ENCODE measurements around the gene MORN5.

DNA sequence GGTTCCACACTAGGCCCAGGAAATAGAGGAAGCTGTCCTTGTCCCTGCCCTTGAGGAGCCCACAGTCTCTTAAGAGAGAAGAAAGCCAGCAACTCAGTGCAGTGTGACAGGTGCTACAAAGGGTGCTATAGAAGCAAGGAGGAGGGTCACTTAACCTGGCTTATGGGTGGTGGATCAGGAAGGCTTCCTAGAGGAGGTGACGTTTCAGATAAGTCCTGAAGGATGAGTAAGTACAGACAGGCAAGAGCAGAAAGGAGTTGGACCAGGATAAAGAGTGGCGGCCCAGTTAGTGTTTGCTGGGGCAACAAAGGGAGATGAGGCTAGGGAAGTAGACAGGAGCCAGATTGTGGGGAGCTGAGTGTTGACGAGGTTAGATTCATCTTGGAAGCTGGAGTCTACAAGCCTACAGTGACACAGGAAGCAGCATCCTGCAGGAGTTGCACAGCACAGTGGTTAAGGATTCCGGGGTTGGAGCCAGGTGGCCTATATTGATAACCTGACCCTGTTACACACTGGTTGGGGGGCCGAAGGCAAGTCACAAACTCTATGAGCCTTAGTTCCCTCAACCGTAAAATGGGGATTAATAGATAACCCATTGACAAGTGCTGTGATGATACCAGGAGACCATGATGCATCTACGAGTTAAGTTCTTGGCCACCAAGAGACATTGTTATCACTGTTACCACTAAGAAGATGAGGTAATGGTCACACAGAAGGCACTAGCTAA is 74.5 kb downstream of the MORN5 start:
- TF ChIP-seq, protein P1, sequence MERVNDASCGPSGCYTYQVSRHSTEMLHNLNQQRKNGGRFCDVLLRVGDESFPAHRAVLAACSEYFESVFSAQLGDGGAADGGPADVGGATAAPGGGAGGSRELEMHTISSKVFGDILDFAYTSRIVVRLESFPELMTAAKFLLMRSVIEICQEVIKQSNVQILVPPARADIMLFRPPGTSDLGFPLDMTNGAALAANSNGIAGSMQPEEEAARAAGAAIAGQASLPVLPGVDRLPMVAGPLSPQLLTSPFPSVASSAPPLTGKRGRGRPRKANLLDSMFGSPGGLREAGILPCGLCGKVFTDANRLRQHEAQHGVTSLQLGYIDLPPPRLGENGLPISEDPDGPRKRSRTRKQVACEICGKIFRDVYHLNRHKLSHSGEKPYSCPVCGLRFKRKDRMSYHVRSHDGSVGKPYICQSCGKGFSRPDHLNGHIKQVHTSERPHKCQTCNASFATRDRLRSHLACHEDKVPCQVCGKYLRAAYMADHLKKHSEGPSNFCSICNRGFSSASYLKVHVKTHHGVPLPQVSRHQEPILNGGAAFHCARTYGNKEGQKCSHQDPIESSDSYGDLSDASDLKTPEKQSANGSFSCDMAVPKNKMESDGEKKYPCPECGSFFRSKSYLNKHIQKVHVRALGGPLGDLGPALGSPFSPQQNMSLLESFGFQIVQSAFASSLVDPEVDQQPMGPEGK (CRISPR knock-in tag; IDR thresholded peaks at IDR 0.05; ENCODE audit: borderline replicate concordance), result no peak
- no peak for TF ChIP-seq ARNTL (CRISPR knock-in tag; IDR thresholded peaks at IDR 0.05; ENCODE audit: borderline replicate concordance, low read depth)
- no peak for TF ChIP-seq BACH2 (CRISPR knock-in tag; IDR thresholded peaks at IDR 0.05; ENCODE audit: borderline replicate concordance)
- no peak for TF ChIP-seq CREB5 (CRISPR knock-in tag; IDR thresholded peaks at IDR 0.05; ENCODE audit: low read depth)
- TF ChIP-seq, protein P2, sequence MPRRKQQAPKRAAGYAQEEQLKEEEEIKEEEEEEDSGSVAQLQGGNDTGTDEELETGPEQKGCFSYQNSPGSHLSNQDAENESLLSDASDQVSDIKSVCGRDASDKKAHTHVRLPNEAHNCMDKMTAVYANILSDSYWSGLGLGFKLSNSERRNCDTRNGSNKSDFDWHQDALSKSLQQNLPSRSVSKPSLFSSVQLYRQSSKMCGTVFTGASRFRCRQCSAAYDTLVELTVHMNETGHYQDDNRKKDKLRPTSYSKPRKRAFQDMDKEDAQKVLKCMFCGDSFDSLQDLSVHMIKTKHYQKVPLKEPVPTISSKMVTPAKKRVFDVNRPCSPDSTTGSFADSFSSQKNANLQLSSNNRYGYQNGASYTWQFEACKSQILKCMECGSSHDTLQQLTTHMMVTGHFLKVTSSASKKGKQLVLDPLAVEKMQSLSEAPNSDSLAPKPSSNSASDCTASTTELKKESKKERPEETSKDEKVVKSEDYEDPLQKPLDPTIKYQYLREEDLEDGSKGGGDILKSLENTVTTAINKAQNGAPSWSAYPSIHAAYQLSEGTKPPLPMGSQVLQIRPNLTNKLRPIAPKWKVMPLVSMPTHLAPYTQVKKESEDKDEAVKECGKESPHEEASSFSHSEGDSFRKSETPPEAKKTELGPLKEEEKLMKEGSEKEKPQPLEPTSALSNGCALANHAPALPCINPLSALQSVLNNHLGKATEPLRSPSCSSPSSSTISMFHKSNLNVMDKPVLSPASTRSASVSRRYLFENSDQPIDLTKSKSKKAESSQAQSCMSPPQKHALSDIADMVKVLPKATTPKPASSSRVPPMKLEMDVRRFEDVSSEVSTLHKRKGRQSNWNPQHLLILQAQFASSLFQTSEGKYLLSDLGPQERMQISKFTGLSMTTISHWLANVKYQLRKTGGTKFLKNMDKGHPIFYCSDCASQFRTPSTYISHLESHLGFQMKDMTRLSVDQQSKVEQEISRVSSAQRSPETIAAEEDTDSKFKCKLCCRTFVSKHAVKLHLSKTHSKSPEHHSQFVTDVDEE (CRISPR knock-in tag; IDR thresholded peaks at IDR 0.05), result no peak
- TF ChIP-seq, protein P3, sequence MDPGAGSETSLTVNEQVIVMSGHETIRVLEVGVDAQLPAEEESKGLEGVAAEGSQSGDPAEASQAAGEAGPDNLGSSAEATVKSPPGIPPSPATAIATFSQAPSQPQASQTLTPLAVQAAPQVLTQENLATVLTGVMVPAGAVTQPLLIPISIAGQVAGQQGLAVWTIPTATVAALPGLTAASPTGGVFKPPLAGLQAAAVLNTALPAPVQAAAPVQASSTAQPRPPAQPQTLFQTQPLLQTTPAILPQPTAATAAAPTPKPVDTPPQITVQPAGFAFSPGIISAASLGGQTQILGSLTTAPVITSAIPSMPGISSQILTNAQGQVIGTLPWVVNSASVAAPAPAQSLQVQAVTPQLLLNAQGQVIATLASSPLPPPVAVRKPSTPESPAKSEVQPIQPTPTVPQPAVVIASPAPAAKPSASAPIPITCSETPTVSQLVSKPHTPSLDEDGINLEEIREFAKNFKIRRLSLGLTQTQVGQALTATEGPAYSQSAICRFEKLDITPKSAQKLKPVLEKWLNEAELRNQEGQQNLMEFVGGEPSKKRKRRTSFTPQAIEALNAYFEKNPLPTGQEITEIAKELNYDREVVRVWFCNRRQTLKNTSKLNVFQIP (CRISPR knock-in tag; IDR thresholded peaks at IDR 0.05; ENCODE audit: borderline replicate concordance, low read depth), result no peak
- no peak for TF ChIP-seq ZNF70 (CRISPR knock-in tag; IDR thresholded peaks at IDR 0.05)
- no peak for TF ChIP-seq ISL1 (CRISPR knock-in tag; IDR thresholded peaks at IDR 0.05)
- no peak for TF ChIP-seq TCF4 (CRISPR knock-in tag; IDR thresholded peaks at IDR 0.05; ENCODE audit: borderline replicate concordance)
- no peak for TF ChIP-seq RARB (CRISPR knock-in tag; IDR thresholded peaks at IDR 0.05)

All from SK-N-SH treated with all-trans-retinoic acid at 6 μM for 48 hours (cell line).